SH-SY5Y (cell line): Measurements from ENCODE around the gene NFE2L2.

Experiments used
- GATA2 ChIP-seq: IDR thresholded peaks from 2 replicates; pipeline ENCODE4 v1.6.1; 2011; ENCODE audit warnings: mild to moderate bottlenecking, low read depth, low read length
- GATA3 ChIP-seq: IDR thresholded peaks from 2 replicates; pipeline ENCODE4 v1.6.1; 2011; ENCODE audit warnings: low read depth, mild to moderate bottlenecking, low read length, moderate library complexity

GRCh38 chr2:177247693-177248262 is 16.7 kb downstream of the NFE2L2 start:
- TF ChIP-seq GATA3 (no peak), GATA2 (no peak)
